ENCODE measurements around the gene CCDC71. TPM values are rescaled to one million over a fixed set of nuclear protein-coding genes. Genes with fewer than 3 reads are reported as not detected.

Gene CCDC71
- total and polyA plus RNA-seq, 9 of the 15 experiments (the other 6 are each of a cell fraction or from before 2014, with no cell fraction given), result 0.13 to 19.3 (median 14.3) TPM

GRCh38 chr3:49171119-49171774 lies 5.1 kb upstream of the CCDC71 start, which contains the start of gene KLHDC8B (continued):
- TF ChIP-seq AFF1 (IDR thresholded peaks at IDR 0.05; ENCODE audit: low read depth in 1 of 2, partially characterized antibody in 2 of 2) (no peak), BRD4 (IDR thresholded peaks at IDR 0.05) (no peak), ARID4B (CRISPR knock-in tag; IDR thresholded peaks at IDR 0.05) (peak; percentile 89), ELK3 (CRISPR knock-in tag; IDR thresholded peaks at IDR 0.05) (no peak), STAT5B (CRISPR knock-in tag; IDR thresholded peaks at IDR 0.05) (no peak), CTCFL (IDR thresholded peaks at IDR 0.05; ENCODE audit: borderline replicate concordance, insufficient read depth, low read depth, low read length, poor library complexity, severe bottlenecking) (peak; percentile 73), BACH1 (tag; IDR thresholded peaks at IDR 0.05) (no peak), ARID3A (IDR thresholded peaks at IDR 0.05; ENCODE audit: borderline replicate concordance, low read depth, low read length) (no peak), ETV1 (tag; conservative IDR thresholded peaks at IDR 0.05; ENCODE audit: low read depth) (no peak), IRF1 (CRISPR knock-in tag; IDR thresholded peaks at IDR 0.05; ENCODE audit: borderline replicate concordance) (no peak), STAT5A (IDR thresholded peaks at IDR 0.05; ENCODE audit: borderline replicate concordance, low read length) (peak; percentile 29; the same call in 1 of the 2 replicates)
